GM18519 (cell line): ENCODE results near the gene ERGIC2.
"Not testable (repeated sequence)": the region's sequence is repeated elsewhere in the genome, so short reads cannot be mapped to it uniquely, and the experiment has no call there.

ENCODE experiments used
- ATAC-seq: cut with Tn5 transposase; IDR thresholded peaks from one replicate; pipeline ENCODE4 v1.9.1; 2021; ENCODE audit warnings: mild to moderate bottlenecking, moderate library complexity; ENCODE audit not compliant: unreplicated experiment, low FRiP score

ERGIC2 gene

GRCh38 chr12:29306682-29307081 lies 74.3 kb downstream of the ERGIC2 start:
- ATAC-seq = no peak

GRCh38 chr12:29306266-29306665 lies 74.7 kb downstream of the ERGIC2 start:
- no peak for ATAC-seq

GRCh38 chr12:29304388-29304787 lies 76.6 kb downstream of the ERGIC2 start:
- no peak for ATAC-seq

GRCh38 chr12:29301114-29301513 lies 79.9 kb downstream of the ERGIC2 start:
- no peak for ATAC-seq

GRCh38 chr12:29299633-29300032 lies 81.3 kb downstream of the ERGIC2 start:
- no peak for ATAC-seq

GRCh38 chr12:29291226-29291625 lies 89.7 kb downstream of the ERGIC2 start:
- no peak for ATAC-seq

GRCh38 chr12:29290475-29290874 lies 90.5 kb downstream of the ERGIC2 start:
- not testable (repeated sequence) for ATAC-seq

GRCh38 chr12:29288031-29288430 lies 92.9 kb downstream of the ERGIC2 start:
- no peak for ATAC-seq

GRCh38 chr12:29287622-29288021 lies 93.3 kb downstream of the ERGIC2 start:
- ATAC-seq = no peak
